Measurements from ENCODE around the gene PFKFB4.

PFKFB4 gene

DNA sequence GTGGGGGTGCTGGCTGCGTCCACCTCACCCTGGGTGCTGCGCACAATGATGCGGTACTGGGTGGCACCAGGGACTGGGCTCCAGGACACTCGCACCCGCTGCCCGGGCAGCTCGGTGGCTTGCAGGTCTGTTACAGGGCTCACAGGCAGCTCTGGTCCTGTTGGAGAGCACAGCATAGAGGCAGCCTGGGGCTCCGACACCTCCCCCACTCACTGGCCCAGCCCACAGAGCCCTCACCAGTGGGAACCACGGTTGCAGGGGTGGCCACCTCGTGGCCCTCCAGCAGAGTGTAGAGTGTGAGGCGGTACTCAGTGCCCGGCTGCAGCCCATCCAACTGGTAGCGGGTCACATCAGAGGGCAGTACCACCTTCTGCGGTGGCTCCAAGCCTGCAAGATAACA is 34.8 kb upstream of the PFKFB4 start:
- Histone ChIP-seq H3K36me3 (peaks cover 2% of the 10 kb centered on the region), H3K4me3 (ENCODE audit: low read depth, low read length) (no peak overlapping the region), H3K9me3 (ENCODE audit: severe bottlenecking) (no peaks in the 10 kb centered on the region), H3K27me3 (ENCODE audit: insufficient read depth, low read depth, severe bottlenecking) (no peaks in the 10 kb centered on the region), H3K27ac (no peak overlapping the region)
- no peak for DNase-seq
- TF ChIP-seq, protein P1, sequence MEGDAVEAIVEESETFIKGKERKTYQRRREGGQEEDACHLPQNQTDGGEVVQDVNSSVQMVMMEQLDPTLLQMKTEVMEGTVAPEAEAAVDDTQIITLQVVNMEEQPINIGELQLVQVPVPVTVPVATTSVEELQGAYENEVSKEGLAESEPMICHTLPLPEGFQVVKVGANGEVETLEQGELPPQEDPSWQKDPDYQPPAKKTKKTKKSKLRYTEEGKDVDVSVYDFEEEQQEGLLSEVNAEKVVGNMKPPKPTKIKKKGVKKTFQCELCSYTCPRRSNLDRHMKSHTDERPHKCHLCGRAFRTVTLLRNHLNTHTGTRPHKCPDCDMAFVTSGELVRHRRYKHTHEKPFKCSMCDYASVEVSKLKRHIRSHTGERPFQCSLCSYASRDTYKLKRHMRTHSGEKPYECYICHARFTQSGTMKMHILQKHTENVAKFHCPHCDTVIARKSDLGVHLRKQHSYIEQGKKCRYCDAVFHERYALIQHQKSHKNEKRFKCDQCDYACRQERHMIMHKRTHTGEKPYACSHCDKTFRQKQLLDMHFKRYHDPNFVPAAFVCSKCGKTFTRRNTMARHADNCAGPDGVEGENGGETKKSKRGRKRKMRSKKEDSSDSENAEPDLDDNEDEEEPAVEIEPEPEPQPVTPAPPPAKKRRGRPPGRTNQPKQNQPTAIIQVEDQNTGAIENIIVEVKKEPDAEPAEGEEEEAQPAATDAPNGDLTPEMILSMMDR (IDR thresholded peaks at IDR 0.05; ENCODE audit: low read depth, low read length), result no peak

DNA sequence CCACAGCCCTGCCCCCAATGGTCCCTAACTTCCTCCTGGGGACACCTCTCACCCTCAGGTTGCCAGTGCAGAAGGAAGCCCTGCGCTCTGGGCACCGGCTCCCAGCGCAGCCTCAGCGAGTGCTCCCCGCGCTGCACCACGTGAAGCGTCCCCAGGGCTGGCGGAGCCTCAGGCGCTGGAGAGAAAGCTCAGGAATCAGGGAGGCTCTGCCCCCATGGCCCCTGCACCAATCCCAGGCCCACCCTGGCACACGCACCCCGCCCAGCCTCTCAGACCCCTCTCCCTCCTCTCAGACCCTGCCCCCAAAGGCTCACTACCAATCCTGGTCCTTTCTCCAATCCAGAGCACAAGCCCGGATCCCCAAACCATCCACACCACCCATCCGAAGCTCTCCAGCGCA is 31.6 kb upstream of the PFKFB4 start:
- TF ChIP-seq, protein P1 (IDR thresholded peaks at IDR 0.05; ENCODE audit: low read depth, low read length), result no peak
- Histone ChIP-seq H3K27me3 (ENCODE audit: insufficient read depth, low read depth, severe bottlenecking) (no peaks in the 10 kb centered on the region), H3K36me3 (peaks cover 8% of the 10 kb centered on the region), H3K27ac (no peak overlapping the region), H3K9me3 (ENCODE audit: severe bottlenecking) (no peaks in the 10 kb centered on the region), H3K4me3 (ENCODE audit: low read depth, low read length) (no peak overlapping the region)
- DNase-seq, result no peak

DNA sequence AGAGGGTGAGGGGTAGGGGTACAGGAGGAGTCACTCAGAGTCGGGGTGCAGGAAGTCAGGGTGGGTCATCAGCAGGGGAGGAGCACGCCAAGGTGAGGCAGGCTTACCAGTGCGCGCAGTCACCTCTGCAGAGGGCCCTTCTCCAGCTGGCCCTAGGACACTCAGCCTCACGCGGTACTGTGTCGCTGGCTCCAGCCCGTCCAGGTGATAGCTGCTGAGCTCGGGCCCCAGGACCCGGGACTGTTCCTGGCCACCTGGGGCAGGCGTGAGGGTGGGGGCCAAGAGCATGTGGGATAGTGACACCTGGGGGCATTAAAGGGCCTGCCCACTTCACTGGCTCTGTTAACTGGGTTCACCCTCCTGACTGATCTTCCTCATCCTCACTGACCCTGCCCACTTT is 31.1 kb upstream of the PFKFB4 start:
- Histone ChIP-seq H3K4me3 (ENCODE audit: low read depth, low read length) (no peak overlapping the region), H3K36me3 (peaks cover 8% of the 10 kb centered on the region), H3K27me3 (ENCODE audit: insufficient read depth, low read depth, severe bottlenecking) (no peaks in the 10 kb centered on the region), H3K9me3 (ENCODE audit: severe bottlenecking) (no peaks in the 10 kb centered on the region), H3K27ac (no peak overlapping the region)
- TF ChIP-seq, protein P1 (IDR thresholded peaks at IDR 0.05; ENCODE audit: low read depth, low read length), result no peak
- no peak for DNase-seq

DNA sequence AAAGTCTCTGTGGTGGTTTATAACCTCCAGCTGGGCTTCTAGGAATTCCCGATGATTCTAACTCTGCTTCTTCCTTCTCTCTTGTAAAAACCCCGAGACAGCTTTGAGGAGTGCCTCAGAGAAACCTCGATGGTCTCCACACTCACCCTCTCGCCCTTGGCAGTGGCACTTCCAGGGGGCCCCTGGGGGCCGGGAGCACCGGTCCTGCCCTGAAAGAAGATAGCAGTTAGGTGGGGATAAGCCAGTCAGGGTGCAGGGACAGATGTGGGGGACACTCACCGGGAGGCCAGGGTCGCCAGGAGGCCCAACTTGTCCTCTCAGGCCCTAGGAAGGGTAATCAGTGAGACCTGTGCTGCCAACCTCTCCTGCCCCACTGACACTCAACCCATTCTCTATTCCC is 28.8 kb upstream of the PFKFB4 start:
- TF ChIP-seq, protein P1 (IDR thresholded peaks at IDR 0.05; ENCODE audit: low read depth, low read length), result no peak
- no peak for DNase-seq
- H3K36me3 ChIP-seq, result peaks cover 15% of the 10 kb centered on the region
- no peaks in the 10 kb centered on the region for H3K27me3 ChIP-seq (ENCODE audit: insufficient read depth, low read depth, severe bottlenecking)
- no peak overlapping the region for H3K27ac ChIP-seq
- H3K9me3 ChIP-seq (ENCODE audit: severe bottlenecking), result no peaks in the 10 kb centered on the region
- no peak overlapping the region for H3K4me3 ChIP-seq (ENCODE audit: low read depth, low read length)

DNA sequence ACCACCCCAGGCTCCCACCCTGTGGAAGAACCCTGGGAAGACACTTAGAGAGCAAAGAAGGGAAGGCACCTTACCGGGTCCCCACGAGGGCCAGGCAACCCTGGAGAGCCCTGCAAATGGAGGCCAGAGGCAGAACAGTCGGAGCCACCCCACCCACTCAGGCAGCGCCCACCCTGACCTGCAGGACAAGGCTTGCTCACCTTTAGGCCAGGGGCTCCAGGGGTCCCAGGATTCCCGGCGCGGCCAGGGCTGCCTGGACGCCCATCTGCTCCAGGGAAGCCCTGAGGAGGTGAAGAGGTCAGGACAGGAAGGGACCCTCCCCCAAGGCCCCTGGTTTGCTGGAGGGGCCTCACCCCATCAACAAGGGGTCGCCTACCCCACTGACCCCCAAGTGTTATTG is 28.2 kb upstream of the PFKFB4 start:
- TF ChIP-seq, protein P1 (IDR thresholded peaks at IDR 0.05; ENCODE audit: low read depth, low read length), result no peak
- Histone ChIP-seq H3K27me3 (ENCODE audit: insufficient read depth, low read depth, severe bottlenecking) (no peaks in the 10 kb centered on the region), H3K36me3 (peaks cover 15% of the 10 kb centered on the region), H3K27ac (no peak overlapping the region), H3K9me3 (ENCODE audit: severe bottlenecking) (no peaks in the 10 kb centered on the region), H3K4me3 (ENCODE audit: low read depth, low read length) (no peak overlapping the region)
- DNase-seq, result no peak

All from WERI-Rb-1 (cell line).